IMR-90 (cell line): ENCODE results near the gene TCF12.

Experiments
- CEBPB ChIP-seq: IDR thresholded peaks from 2 replicates; pipeline ENCODE4 v1.6.1; 2012; ENCODE audit warnings: low read depth, low read length, improper control_type of control experiment
- CTCF ChIP-seq: conservative IDR thresholded peaks from 2 replicates; pipeline ENCODE4 v1.5.1; 2012; ENCODE audit warnings: mild to moderate bottlenecking, low read depth, low read length, improper control_type of control experiment
- FOS ChIP-seq: fragments of 150-350 bp; IDR thresholded peaks from 2 replicates; pipeline ENCODE4 v1.6.1; 2016; ENCODE audit warnings: low read depth, low read length
- POLR2A ChIP-seq: IDR thresholded peaks from 2 replicates; pipeline ENCODE4 v1.6.1; 2012; ENCODE audit warnings: mild to moderate bottlenecking, low read depth, low read length
- RAD21 ChIP-seq: IDR thresholded peaks from 2 replicates; pipeline ENCODE4 v1.6.1; 2012; ENCODE audit warnings: low read length, improper control_type of control experiment
- RFX5 ChIP-seq: IDR thresholded peaks from 2 replicates; pipeline ENCODE4 v1.8.0; 2012; ENCODE audit warnings: low read depth, mild to moderate bottlenecking, low read length, moderate library complexity
- SMC3 ChIP-seq: fragments of 150-350 bp; IDR thresholded peaks from 2 replicates; pipeline ENCODE4 v1.6.1; 2016; ENCODE audit warnings: low read depth, mild to moderate bottlenecking, antibody characterized with exemption, low read length, moderate library complexity

GRCh38 chr15:57092252-57092651 is 173.8 kb downstream of the TCF12 start:
- no peak for TF ChIP-seq SMC3
- TF ChIP-seq POLR2A, result no peak
- no peak for TF ChIP-seq CTCF
- no peak for TF ChIP-seq CEBPB
- TF ChIP-seq RAD21, result no peak
- TF ChIP-seq RFX5, result no peak
- no peak for TF ChIP-seq FOS
